MV-4-11 (cell line): Measurements from ENCODE around the gene SUN1.

Source experiments
- DNase-seq: peaks from one replicate; lab custom pipeline; 2025; lab: John Stamatoyannopoulos, UW

Gene SUN1

GRCh38 chr7:879093-879492 is 46.8 kb downstream of the SUN1 start:
- DNase-seq: no peak

- no peak for DNase-seq
Observed at GRCh38 chr7:879706-880105, 47.4 kb downstream of the SUN1 start.

- no peak for DNase-seq
Observed at GRCh38 chr7:880450-880849, 48.2 kb downstream of the SUN1 start.

GRCh38 chr7:881441-882234 is 49.4 kb downstream of the SUN1 start:
- DNase-seq: no peak

- no peak for DNase-seq
Observed at GRCh38 chr7:882336-883035, 50.2 kb downstream of the SUN1 start.

- no peak for DNase-seq
Observed at GRCh38 chr7:883055-884021, 51.1 kb downstream of the SUN1 start.

- no peak for DNase-seq
Observed at GRCh38 chr7:884191-885003, 52.1 kb downstream of the SUN1 start.

- DNase-seq: no peak
Observed at GRCh38 chr7:885261-885892, 53.1 kb downstream of the SUN1 start.

GRCh38 chr7:885893-886625 is 53.8 kb downstream of the SUN1 start:
- no peak for DNase-seq

- DNase-seq: no peak
Observed at GRCh38 chr7:886626-887487, 54.6 kb downstream of the SUN1 start.

- no peak for DNase-seq
Observed at GRCh38 chr7:887488-887820, 55.2 kb downstream of the SUN1 start.

GRCh38 chr7:888081-889024 is 56.1 kb downstream of the SUN1 start:
- DNase-seq: no peak

- no peak for DNase-seq
Observed at GRCh38 chr7:889025-889390, 56.7 kb downstream of the SUN1 start.

GRCh38 chr7:889391-889790 is 57.1 kb downstream of the SUN1 start:
- no peak for DNase-seq

GRCh38 chr7:890868-891267 is 58.6 kb downstream of the SUN1 start:
- DNase-seq: no peak

GRCh38 chr7:891291-891690 is 59.0 kb downstream of the SUN1 start:
- DNase-seq: no peak

GRCh38 chr7:891805-892204 is 59.5 kb downstream of the SUN1 start:
- no peak for DNase-seq
